K562 (cell line): ENCODE measurements around the gene EFCAB13. TPM values are rescaled to one million over a fixed set of nuclear protein-coding genes. Genes with fewer than 3 reads are reported as not detected.

Experiments used
- ATAC-seq: fragments of 200-7000 bp; cut with Tn5 transposase; 3 replicates; pipeline ENCODE4 v1.9.1; 2020; ENCODE audit warnings: moderate library complexity
- BruUV-seq: library from RNA; stranded (reverse); fragments of 400-500 nt; replicated peaks from 2 replicates; lab custom pipeline; 2021; lab: Mats Ljungman, UMichigan
- CTCF ChIA-PET: fragments of 300-600 bp; formaldehyde crosslinking; extraction: SDS; loops from one replicate; lab custom pipeline; 2021; ENCODE audit warnings: low intra/inter-chr PET ratio; lab: Yijun Ruan, JAX
- POLR2A ChIA-PET: fragments of 300-600, 350-650 bp; sonication (Branson Sonifier 250); formaldehyde crosslinking; extraction: SDS; loops from one replicate; lab custom pipeline; 2021; ENCODE audit warnings: antibody characterized with exemption, inconsistent platforms; lab: Yijun Ruan, JAX
- DNase-seq, 4 experiments: peaks; one replicate each; pipeline versions ENCODE4 v3.0.0 to v3.0.0-alpha.2; 2011 to 2018; ENCODE audit warnings: low spot score in 3 of 4, mixed read lengths in 3 of 4; ENCODE audit errors: extremely low read depth in 1 of 4
- FAIRE-seq: peaks from 2 replicates; lab custom pipeline; 2011; peaks lifted over from hg19 to GRCh38; lab: Jason Lieb, UNC
- H2AFZ ChIP-seq: 2 replicates; pipeline ENCODE4 v1.6.0; 2011; ENCODE audit warnings: low read depth, low read length, control low read depth, inconsistent platforms
- H3K27ac ChIP-seq: fragments of 200-600 bp; 3 replicates; pipeline ENCODE4 v1.8.0; 2011; ENCODE audit warnings: low read depth, mild to moderate bottlenecking, control low read depth, inconsistent platforms, low read length, moderate library complexity, mixed read lengths; ENCODE audit errors: extremely low read depth
- H3K27me3 ChIP-seq, 2 experiments: fragments of 300-600 bp in 1 of 2; 2 replicates in 1 of 2; 3 replicates in 1 of 2; pipeline versions ENCODE4 v1.6.0 to v1.8.0; 2011; ENCODE audit warnings: inconsistent platforms in 2 of 2, low read length in 2 of 2, mild to moderate bottlenecking in 1 of 2, mixed read lengths in 1 of 2, moderate library complexity in 1 of 2; ENCODE audit not compliant: control insufficient read depth in 2 of 2, insufficient read depth in 2 of 2
- H3K36me3 ChIP-seq: fragments of 300-600 bp; 3 replicates; pipeline ENCODE4 v1.8.0; 2011; ENCODE audit warnings: mild to moderate bottlenecking, low read length, inconsistent platforms; ENCODE audit not compliant: control insufficient read depth, insufficient read depth
- H3K4me1 ChIP-seq, 2 experiments: fragments of 200-600 bp in 1 of 2; replicated peaks in 1 of 2; 2 replicates in 1 of 2; 3 replicates in 1 of 2; pipeline versions ENCODE4 v1.5.1 to v1.8.0; 2011; ENCODE audit warnings: inconsistent platforms in 2 of 2, low read length in 2 of 2, mild to moderate bottlenecking in 1 of 2, mixed read lengths in 1 of 2, moderate library complexity in 1 of 2; ENCODE audit not compliant: control insufficient read depth in 2 of 2, insufficient read depth in 2 of 2
- H3K4me2 ChIP-seq: 2 replicates; pipeline ENCODE4 v1.6.1; 2011; ENCODE audit warnings: low read length, control low read depth, inconsistent platforms, mixed read lengths; ENCODE audit not compliant: insufficient read depth
- H3K4me3 ChIP-seq: fragments of 200-600 bp; sonication (generic), shearing (Covaris generic); 2 replicates; pipeline ENCODE4 v1.5.1; 2016; ENCODE audit warnings: control low read depth, inconsistent platforms
- H3K79me2 ChIP-seq: fragments of 200-600 bp; 3 replicates; pipeline ENCODE4 v1.8.0; 2011; ENCODE audit warnings: low read length, inconsistent platforms; ENCODE audit not compliant: control insufficient read depth, insufficient read depth
- H3K9ac ChIP-seq, 2 experiments: 2 replicates each; pipeline versions ENCODE4 v1.6.0 to v1.6.1; 2011; ENCODE audit warnings: low read depth in 2 of 2, low read length in 2 of 2, control low read depth in 1 of 2, inconsistent platforms in 1 of 2, mild to moderate bottlenecking in 1 of 2, mixed read lengths in 1 of 2; ENCODE audit not compliant: insufficient read depth in 1 of 2
- H3K9me1 ChIP-seq: one replicate; pipeline ENCODE4 v1.6.0; 2011; ENCODE audit warnings: inconsistent platforms, mild to moderate bottlenecking, low read length, moderate library complexity; ENCODE audit not compliant: control insufficient read depth, insufficient read depth
- H3K9me3 ChIP-seq: replicated peaks from 2 replicates; pipeline ENCODE4 v1.5.1; 2011; ENCODE audit warnings: low read depth, low read length, inconsistent platforms; ENCODE audit not compliant: control insufficient read depth, insufficient read depth
- H4K20me1 ChIP-seq: replicated peaks from 2 replicates; pipeline ENCODE4 v1.6.1; 2011; ENCODE audit warnings: low read length, inconsistent platforms, mixed read lengths; ENCODE audit not compliant: control insufficient read depth, insufficient read depth
- ATF3 ChIP-seq, 2 experiments: fragments of 450-650 bp in 1 of 2; sonication (generic) in 1 of 2; formaldehyde crosslinking in 1 of 2; IDR thresholded peaks in 1 of 2; conservative IDR thresholded peaks in 1 of 2; 2 replicates each; pipeline versions ENCODE4 v1.6.1 to v1.8.1; 2016 to 2023; ENCODE audit warnings: mild to moderate bottlenecking in 2 of 2, moderate library complexity in 2 of 2, inconsistent platforms in 1 of 2, missing genetic modification reagents in 1 of 2
- DDX20 ChIP-seq: fragments of 450-650 bp; IDR thresholded peaks from 2 replicates; pipeline ENCODE4 v1.6.1; 2016; ENCODE audit warnings: missing genetic modification characterization, low read depth, mild to moderate bottlenecking, missing compliant biosample characterization, moderate library complexity
- FOSL1 ChIP-seq: fragments of 200-800 bp; sonication (Bioruptor generic); conservative IDR thresholded peaks from 2 replicates; pipeline ENCODE4 v1.6.1; 2016; ENCODE audit warnings: missing genetic modification characterization, missing compliant biosample characterization
- JUND ChIP-seq, 2 experiments: IDR thresholded peaks; 2 replicates in 1 of 2; 3 replicates in 1 of 2; pipeline ENCODE4 v1.6.1; 2011; ENCODE audit warnings: borderline replicate concordance in 2 of 2, low read depth in 2 of 2, low read length in 2 of 2, improper control_type of control experiment in 1 of 2, missing biosample characterization in 1 of 2, missing genetic modification characterization in 1 of 2, missing genetic modification reagents in 1 of 2
- SIN3B ChIP-seq: fragments of 450-650 bp; IDR thresholded peaks from 2 replicates; pipeline ENCODE4 v1.6.1; 2017; ENCODE audit warnings: low read depth, mild to moderate bottlenecking, moderate library complexity
- TAF7 ChIP-seq: fragments of 450-650 bp; IDR thresholded peaks from 2 replicates; pipeline ENCODE4 v1.6.1; 2016; ENCODE audit warnings: missing genetic modification characterization, missing compliant biosample characterization
- ZNF12 ChIP-seq: sonication (generic); formaldehyde crosslinking; IDR thresholded peaks from 2 replicates; pipeline ENCODE4 v1.4.0; 2020; ENCODE audit warnings: mild to moderate bottlenecking, missing genetic modification reagents
- ZNF232 ChIP-seq: sonication (generic); formaldehyde crosslinking; IDR thresholded peaks from 2 replicates; pipeline ENCODE4 v1.8.0; 2022; ENCODE audit warnings: mild to moderate bottlenecking, missing genetic modification reagents
- ZNF395 ChIP-seq: fragments of 200-800 bp; sonication (Bioruptor generic); IDR thresholded peaks from 2 replicates; pipeline ENCODE4 v1.6.1; 2017; ENCODE audit warnings: missing genetic modification characterization, missing compliant biosample characterization
- WGBS: fragments of 100-300 bp; shearing (Covaris generic); methylation state at CpG from one replicate; pipeline ENCODE4 v1.1.6; 2016; ENCODE audit warnings: low coverage, mixed read lengths; ENCODE audit not compliant: insufficient coverage; ENCODE audit errors: missing lambda C conversion rate; 5-methylcytosine and 5-hydroxymethylcytosine counted together
- in situ Hi-C: fragments of 300-500 bp; cut with MboI; formaldehyde crosslinking; loops from 4 replicates; pipeline ENCODE4 v1.15.0; 2018; ENCODE audit warnings: inconsistent platforms, mixed read lengths
- intact Hi-C: fragments of 100-400 bp; cut with micrococcal nuclease; formaldehyde crosslinking; loops from 2 replicates; pipeline ENCODE4 v1.14.2; 2022
- polyA plus RNA-seq, 8 experiments: library from polyadenylated mRNA; depleted of rRNA in 4 of 8; stranded (reverse) in 5 of 8; unstranded in 3 of 8; fragments of >200 nt; fragmentation: Nextera tagmentation in 2 of 8; fragmentation: Illumina TruSeq in 1 of 8; extraction: Ambion mirVana in 2 of 8; extraction: Trizol in 1 of 8; gene quantifications; 2 replicates each; pipeline versions ENCODE4 v1.2.1 to v1.2.3, GENCODE V29; 2011 to 2014; ENCODE audit warnings: inconsistent platforms in 1 of 8, missing spikeins in 1 of 8
- total RNA-seq, 7 experiments: library from RNA; depleted of rRNA in 6 of 7; stranded (reverse); fragments of >200 nt in 6 of 7; fragmentation: Illumina TruSeq in 2 of 7; extraction: Trizol in 2 of 7; gene quantifications; 2 replicates each; pipeline versions ENCODE4 v1.2.1 to v1.2.3, GENCODE V29; 2011 to 2021; ENCODE audit warnings: low replicate concordance in 1 of 7

EFCAB13 gene
- total and polyA plus RNA-seq, 9 of the 15 experiments (the other 6 are each of a cell fraction or from before 2014, with no cell fraction given): 0.32 to 1.3 (median 0.95) TPM

GRCh38 chr17:47297661-47298400, 25.9 kb upstream of the EFCAB13 start:
- TF ChIP-seq ZNF232 (CRISPR knock-in tag) (no peak), ZNF12 (no peak), ATF3 (IDR thresholded peaks at IDR 0.05) (peak; percentile 38), ATF3 (CRISPR knock-in tag; conservative IDR thresholded peaks at IDR 0.05) (no peak), JUND (IDR thresholded peaks at IDR 0.05; ENCODE audit: borderline replicate concordance, low read depth, low read length) (peak; percentile 24; the same call in 1 of the 2 replicates), JUND (tag; IDR thresholded peaks at IDR 0.05; ENCODE audit: borderline replicate concordance, low read depth, low read length) (no peak), TAF7 (tag) (no peak), DDX20 (tag) (no peak), FOSL1 (tag) (peak; percentile 47; the same call in 1 of the 2 replicates), ZNF395 (CRISPR knock-in tag) (no peak), SIN3B (no peak)
- Histone ChIP-seq H3K79me2 (no peaks in the 10 kb centered on the region), H3K27me3 (no peaks in the 10 kb centered on the region), H3K36me3 (no peaks in the 10 kb centered on the region), H3K4me3 (no peak overlapping the region), H3K9me1 (no peaks in the 10 kb centered on the region), H3K4me2 (no peak overlapping the region), H3K4me1 (peaks cover 14 to 21% of the 10 kb centered on the region in 2 experiments), H4K20me1 (no peaks in the 10 kb centered on the region), H3K27ac (no peak overlapping the region), H3K9me3 (no peaks in the 10 kb centered on the region), H3K9ac (no peak overlapping the region), H2AFZ (no peak overlapping the region)
- intact Hi-C loops: no loop called here
- POLR2A ChIA-PET: interaction anchor here (1.0 kb wide), 1 partner anchor 10 kb away, joined by 3 read pairs; no protein-coding TSS in a partner anchor
- no TSS peak for BruUV-seq
- in situ Hi-C loops: no loop called here
- DNase-seq (no peak), ATAC-seq (no peak), FAIRE-seq (no peak)
- 59% methylated on average over 4 of the region's 4 CpGs for WGBS
- CTCF ChIA-PET: interaction anchor here (0.7 kb wide), 2 partner anchors 44 to 529 kb away, joined by 3 read pairs; partner anchors contain the start of gene ITGB3
